Osteoblast (primary cell): ENCODE data around the gene HDAC4. TPM values are rescaled to one million over a fixed set of nuclear protein-coding genes. Genes with fewer than 3 reads are reported as not detected.

Source experiments
- DNase-seq: peaks from one replicate; pipeline ENCODE4 v3.0.0; 2011; ENCODE audit warnings: low spot score, mixed read lengths; ENCODE audit not compliant: insufficient read length; ENCODE audit errors: missing footprints
- H2AFZ ChIP-seq: 2 replicates; pipeline ENCODE4 v1.6.0; 2011; ENCODE audit warnings: mild to moderate bottlenecking, low read length
- H3K27ac ChIP-seq: 2 replicates; pipeline ENCODE4 v1.5.1; 2011; ENCODE audit warnings: mild to moderate bottlenecking, low read depth, low read length, moderate library complexity
- H3K27me3 ChIP-seq: 2 replicates; pipeline ENCODE4 v1.6.0; 2012; ENCODE audit warnings: mild to moderate bottlenecking, control low read depth, inconsistent platforms, low read length, moderate library complexity; ENCODE audit not compliant: insufficient read depth
- H3K36me3 ChIP-seq: 2 replicates; pipeline ENCODE4 v1.5.1; 2011; ENCODE audit warnings: mild to moderate bottlenecking, low read length, control low read depth, moderate library complexity; ENCODE audit not compliant: insufficient read depth
- H3K4me1 ChIP-seq: 2 replicates; pipeline ENCODE4 v1.5.1; 2011; ENCODE audit warnings: mild to moderate bottlenecking, low read length, control low read depth, moderate library complexity; ENCODE audit not compliant: insufficient read depth
- H3K4me2 ChIP-seq: 2 replicates; pipeline ENCODE4 v1.6.0; 2011; ENCODE audit warnings: mild to moderate bottlenecking, low read length; ENCODE audit not compliant: insufficient read depth
- H3K4me3 ChIP-seq: fragments of 200-600 bp; sonication (generic); 3 replicates; pipeline ENCODE4 v1.5.1; 2012; ENCODE audit warnings: mild to moderate bottlenecking, low read length, inconsistent platforms; ENCODE audit not compliant: insufficient read depth
- H3K79me2 ChIP-seq: 2 replicates; pipeline ENCODE4 v1.6.0; 2012; ENCODE audit warnings: mild to moderate bottlenecking, low read length, control low read depth, inconsistent platforms; ENCODE audit not compliant: insufficient read depth
- H3K9me3 ChIP-seq: 2 replicates; pipeline ENCODE4 v1.5.1; 2011; ENCODE audit warnings: low read depth, low read length, control low read depth
- H4K20me1 ChIP-seq: 2 replicates; pipeline ENCODE4 v1.6.0; 2012; ENCODE audit warnings: mild to moderate bottlenecking, low read length, control low read depth; ENCODE audit not compliant: insufficient read depth
- total RNA-seq: library from RNA; depleted of rRNA; stranded (reverse); fragments of >200 nt; gene quantifications from 2 replicates; pipeline ENCODE4 v1.2.3, GENCODE V29; 2012
- TF ChIP-seq, protein P1 (sequence below): IDR thresholded peaks from 2 replicates; pipeline ENCODE4 v1.5.1; 2011; ENCODE audit warnings: mild to moderate bottlenecking, low read depth, low read length, moderate library complexity; ENCODE audit errors: extremely low read depth

Gene HDAC4
- total RNA-seq, 1 donor, result 30.8 TPM

DNA sequence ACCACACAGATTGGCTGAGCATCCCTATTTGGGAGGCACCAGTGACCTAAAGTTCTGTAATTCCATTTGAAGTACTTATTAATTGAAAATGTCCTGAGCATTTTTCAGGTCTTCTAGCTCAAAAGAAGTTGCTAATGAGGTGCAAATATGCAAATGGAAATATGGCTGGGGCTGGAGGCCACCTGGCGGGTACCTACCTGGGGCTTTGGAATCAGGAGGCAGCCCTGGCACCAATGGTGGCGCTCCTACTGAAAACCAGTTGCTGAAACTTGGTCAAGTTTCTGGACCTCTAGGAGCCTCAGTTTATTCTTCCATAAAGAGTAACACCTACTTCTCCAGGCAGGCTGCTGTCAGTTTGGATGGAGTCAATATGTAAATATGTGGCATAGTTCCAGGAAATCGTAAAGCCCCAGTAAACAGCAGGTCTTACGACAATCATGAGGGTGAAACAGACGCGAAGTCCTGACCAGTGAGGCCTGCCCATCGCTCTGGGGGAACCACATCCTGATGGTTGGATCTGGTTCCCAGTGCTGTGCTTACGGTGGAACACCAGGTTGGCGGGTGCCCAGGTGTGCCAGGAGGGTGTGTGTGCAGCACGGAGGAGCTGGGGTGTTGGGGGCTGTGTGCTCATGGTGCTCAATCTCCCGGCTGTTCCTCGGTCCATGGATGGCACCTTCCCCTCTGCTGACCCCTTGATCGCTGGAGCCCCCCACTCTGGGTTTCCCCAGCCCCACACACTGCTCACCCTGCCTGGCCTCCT, 366.8 kb downstream of the HDAC4 start:
- TF ChIP-seq, protein P1, sequence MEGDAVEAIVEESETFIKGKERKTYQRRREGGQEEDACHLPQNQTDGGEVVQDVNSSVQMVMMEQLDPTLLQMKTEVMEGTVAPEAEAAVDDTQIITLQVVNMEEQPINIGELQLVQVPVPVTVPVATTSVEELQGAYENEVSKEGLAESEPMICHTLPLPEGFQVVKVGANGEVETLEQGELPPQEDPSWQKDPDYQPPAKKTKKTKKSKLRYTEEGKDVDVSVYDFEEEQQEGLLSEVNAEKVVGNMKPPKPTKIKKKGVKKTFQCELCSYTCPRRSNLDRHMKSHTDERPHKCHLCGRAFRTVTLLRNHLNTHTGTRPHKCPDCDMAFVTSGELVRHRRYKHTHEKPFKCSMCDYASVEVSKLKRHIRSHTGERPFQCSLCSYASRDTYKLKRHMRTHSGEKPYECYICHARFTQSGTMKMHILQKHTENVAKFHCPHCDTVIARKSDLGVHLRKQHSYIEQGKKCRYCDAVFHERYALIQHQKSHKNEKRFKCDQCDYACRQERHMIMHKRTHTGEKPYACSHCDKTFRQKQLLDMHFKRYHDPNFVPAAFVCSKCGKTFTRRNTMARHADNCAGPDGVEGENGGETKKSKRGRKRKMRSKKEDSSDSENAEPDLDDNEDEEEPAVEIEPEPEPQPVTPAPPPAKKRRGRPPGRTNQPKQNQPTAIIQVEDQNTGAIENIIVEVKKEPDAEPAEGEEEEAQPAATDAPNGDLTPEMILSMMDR, result no peak
- no peak overlapping the region for H3K27ac ChIP-seq
- H2AFZ ChIP-seq, result no peak overlapping the region
- H3K36me3 ChIP-seq, result no peaks in the 10 kb centered on the region
- no peak for DNase-seq
- no peaks in the 10 kb centered on the region for H3K79me2 ChIP-seq
- H3K4me3 ChIP-seq, result no peak overlapping the region
- H3K4me2 ChIP-seq, result no peak overlapping the region
- peaks cover 17% of the 10 kb centered on the region for H3K27me3 ChIP-seq
- H3K4me1 ChIP-seq, result no peaks in the 10 kb centered on the region
- no peaks in the 10 kb centered on the region for H3K9me3 ChIP-seq
- no peaks in the 10 kb centered on the region for H4K20me1 ChIP-seq

DNA sequence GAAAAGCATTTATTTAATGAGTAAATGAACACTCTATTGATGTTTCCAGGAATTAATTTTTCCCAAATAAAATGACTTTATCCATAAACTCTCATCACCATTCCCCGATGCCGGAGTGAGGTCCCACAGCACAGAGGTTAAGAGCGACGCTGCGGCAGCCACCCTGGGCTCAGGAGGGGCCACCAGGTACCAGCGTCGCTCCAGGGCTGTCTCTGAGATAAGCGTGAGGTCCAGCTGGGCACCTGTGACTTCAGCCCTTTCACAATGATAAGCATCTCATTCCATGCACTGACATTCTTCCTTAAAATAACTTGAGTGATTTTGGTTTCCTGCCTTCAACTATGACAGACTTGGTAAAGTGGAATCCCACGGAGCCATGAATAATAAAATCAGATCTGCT, 370.9 kb downstream of the HDAC4 start:
- Histone ChIP-seq H3K4me1 (peaks cover 6% of the 10 kb centered on the region), H3K36me3 (no peaks in the 10 kb centered on the region), H2AFZ (no peak overlapping the region), H3K4me3 (no peak overlapping the region), H3K27me3 (peaks cover 17% of the 10 kb centered on the region), H3K4me2 (no peak overlapping the region), H4K20me1 (no peaks in the 10 kb centered on the region), H3K9me3 (no peaks in the 10 kb centered on the region), H3K79me2 (no peaks in the 10 kb centered on the region), H3K27ac (no peak overlapping the region)
- TF ChIP-seq, protein P1, result no peak
- DNase-seq, result no peak

DNA sequence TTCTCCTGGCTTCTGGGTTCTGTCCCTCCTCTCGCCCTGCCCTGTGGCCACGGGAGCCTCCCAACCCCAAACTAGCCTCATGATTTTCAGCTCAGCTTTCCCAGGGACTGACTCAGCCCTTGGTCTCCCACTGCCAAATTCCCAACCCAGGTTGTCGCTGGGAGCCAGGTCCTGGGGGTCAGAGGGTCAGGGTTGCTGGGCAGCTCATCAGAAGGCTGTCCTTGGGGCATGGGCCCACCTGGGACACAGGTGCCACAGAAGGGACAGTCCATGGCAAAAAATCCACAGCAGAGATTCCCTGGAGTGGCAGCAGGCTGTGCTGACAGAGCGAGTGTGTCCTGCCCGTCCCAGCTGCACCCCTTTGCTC, 372.6 kb downstream of the HDAC4 start:
- no peak overlapping the region for H3K27ac ChIP-seq

More for the DNA sequence above, 372.6 kb downstream of the HDAC4 start:
- Histone ChIP-seq H3K79me2 (no peaks in the 10 kb centered on the region), H2AFZ (no peak overlapping the region), H3K36me3 (no peaks in the 10 kb centered on the region), H3K27me3 (peaks cover 17% of the 10 kb centered on the region), H4K20me1 (no peaks in the 10 kb centered on the region), H3K4me2 (no peak overlapping the region), H3K9me3 (no peaks in the 10 kb centered on the region), H3K4me1 (peaks cover 8% of the 10 kb centered on the region), H3K4me3 (no peak overlapping the region)
- TF ChIP-seq, protein P1, result no peak
- DNase-seq, result peak; percentile 21
